Stimulated activated CD8-positive, alpha-beta memory T cell treated with anti-CD3 and anti-CD28 coated beads, Interleukin-4, amount 100 ng/mL, for 24 hours (primary cell): ENCODE results near the gene HSPA1B.
A peak's percentile ranks its signal among the peaks of the same experiment; 100 is the strongest.
"Not testable (repeated sequence)": the region's sequence is repeated elsewhere in the genome, so short reads cannot be mapped to it uniquely, and the experiment has no call there.

ENCODE experiments used
- DNase-seq: peaks from one replicate; pipeline ENCODE4 v3.0.0-alpha.2; 2020; ENCODE audit warnings: low read depth

Gene HSPA1B

GRCh38 chr6:31860349-31860748, 32.8 kb downstream of the HSPA1B start:
- DNase-seq, result no peak

GRCh38 chr6:31861150-31861549, 33.6 kb downstream of the HSPA1B start:
- DNase-seq, result no peak

GRCh38 chr6:31861919-31862343, 34.4 kb downstream of the HSPA1B start:
- no peak for DNase-seq

DNA sequence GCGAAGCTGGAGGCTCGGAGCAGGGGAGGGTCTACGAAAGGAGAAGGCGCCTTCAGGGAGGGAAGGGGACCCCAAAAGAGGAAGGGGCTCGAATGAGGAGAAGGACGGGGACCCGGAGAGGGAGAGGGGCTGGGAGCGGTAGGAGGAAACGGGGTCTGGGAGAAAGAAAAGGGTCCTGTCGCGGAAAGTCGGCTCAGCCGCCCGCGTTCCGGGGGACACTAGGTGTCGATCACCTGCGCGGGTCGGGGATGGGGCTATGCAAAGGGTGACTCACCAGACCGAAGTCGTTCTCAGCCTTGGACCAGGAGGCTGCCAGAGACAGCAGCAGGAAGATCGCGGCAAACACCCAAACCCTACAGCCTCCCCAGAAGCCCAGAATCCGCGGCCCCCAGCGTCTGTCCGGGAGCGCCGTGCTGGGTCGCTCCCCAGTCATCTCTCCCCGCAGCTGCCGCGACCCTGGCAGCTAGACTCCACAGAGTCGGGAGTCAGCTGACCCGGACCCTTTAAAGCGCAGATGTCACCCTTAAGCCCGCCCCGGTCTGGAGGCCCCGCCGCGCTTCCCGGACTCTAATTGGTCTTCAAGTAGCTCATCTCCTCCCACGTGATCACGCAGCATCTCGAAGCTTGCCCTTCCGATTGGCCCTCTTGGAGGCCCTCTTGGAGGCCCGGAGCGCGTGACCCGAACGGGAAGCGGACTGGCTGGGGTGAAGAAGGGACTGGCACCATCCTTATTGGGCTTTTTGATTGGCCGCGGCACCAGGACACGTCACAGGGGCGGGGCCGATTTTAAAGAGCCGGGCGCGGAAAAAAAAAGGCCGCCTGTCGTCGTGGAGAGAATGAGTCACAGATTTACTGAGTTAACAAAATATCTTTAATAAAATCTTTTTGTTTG, 35.1 kb downstream of the HSPA1B start, which contains the start of gene NEU1:
NEU1 (minus strand) TSS at position 478 of the 892 bp plus-strand sequence; CDS start at position 433, 45 bp downstream.
- peak; percentile 98 for DNase-seq

DNA sequence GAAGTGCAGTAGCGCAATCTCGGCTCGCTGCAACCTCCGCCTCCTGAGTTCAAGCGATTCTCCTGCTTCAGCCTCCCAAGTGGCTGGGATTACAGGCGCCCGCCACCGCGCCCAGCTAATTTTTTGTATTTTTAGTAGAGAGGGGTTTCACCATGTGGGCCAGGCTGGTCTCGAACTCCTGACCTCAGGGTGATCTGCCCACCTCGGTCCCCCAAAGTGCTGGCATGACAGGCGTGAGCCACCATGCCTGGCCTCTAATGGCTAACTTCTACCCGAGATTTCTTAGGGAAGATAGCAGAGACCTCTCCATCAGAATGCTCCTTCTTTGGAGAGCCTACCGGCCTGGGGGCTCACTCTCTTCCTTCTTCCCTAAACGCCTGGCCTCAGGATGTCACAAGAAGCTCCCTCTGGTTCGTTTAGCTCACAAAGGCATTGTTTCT, 36.6 kb downstream of the HSPA1B start:
- DNase-seq, result not testable (repeated sequence)

- DNase-seq, result no peak
Observed at GRCh38 chr6:31864818-31865204, 37.3 kb downstream of the HSPA1B start.

DNA sequence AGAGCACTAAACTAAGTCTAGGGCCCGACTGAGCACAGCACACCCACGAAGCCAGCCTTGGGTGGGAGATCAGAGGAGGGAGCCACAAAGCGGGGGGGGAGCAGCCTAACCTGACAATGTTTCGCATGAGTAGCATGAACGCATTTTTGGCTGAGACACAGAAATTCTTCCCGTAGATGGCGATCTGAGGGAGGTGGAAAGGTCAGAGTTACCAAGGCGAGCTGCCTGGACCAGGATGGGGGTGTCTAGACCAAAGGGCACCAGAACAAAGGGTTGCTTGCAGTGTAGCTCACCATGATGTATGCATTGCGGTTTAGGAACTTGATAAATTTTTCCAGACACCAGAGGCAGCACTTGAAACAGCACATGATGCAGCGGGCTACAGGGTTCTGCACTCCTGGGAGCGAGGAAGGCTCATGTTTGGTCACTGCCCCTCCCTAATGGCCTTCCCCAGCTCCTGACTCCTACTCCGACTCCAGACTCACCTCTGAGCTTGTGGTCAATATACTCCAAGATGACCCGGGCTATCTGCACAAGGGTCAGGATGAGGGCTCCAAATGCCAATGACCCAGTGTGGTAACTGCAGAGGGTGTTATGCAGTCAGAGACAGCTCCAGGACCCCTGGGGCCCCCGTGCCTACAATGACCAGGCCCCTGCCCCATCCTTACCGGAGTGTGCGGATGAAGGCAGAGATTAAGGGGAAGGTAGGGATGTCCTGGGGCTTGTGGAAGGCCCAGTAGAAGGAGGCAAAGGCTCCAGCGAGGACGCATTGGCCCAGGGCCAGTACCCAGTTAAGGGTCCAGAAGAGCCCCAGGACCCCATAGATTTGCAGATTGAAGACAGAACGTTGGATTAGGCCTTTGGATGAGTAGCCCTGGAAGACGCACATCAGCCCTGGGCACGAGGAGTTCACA, 37.9 kb downstream of the HSPA1B start:
- DNase-seq, result no peak

DNA sequence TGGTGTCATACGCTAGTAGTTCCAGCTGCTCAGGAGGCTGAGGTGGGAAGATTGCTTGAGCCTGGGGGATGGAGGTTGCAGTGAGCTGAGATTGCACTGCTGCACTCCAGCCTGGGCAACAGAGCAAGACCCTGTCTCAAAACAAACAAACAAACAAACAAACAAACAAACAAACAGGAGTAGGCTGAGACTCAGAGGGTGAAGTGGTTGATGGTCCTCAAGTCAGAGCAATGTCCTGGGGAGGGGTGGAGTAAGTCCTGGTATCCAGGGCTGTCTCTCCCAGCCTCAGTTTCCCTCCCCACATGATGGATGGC, 41.1 kb downstream of the HSPA1B start:
- not testable (repeated sequence) for DNase-seq

- DNase-seq, result no peak
Observed at GRCh38 chr6:31869343-31869742, 41.8 kb downstream of the HSPA1B start.

GRCh38 chr6:31870385-31870921, 42.9 kb downstream of the HSPA1B start:
- no peak for DNase-seq

DNA sequence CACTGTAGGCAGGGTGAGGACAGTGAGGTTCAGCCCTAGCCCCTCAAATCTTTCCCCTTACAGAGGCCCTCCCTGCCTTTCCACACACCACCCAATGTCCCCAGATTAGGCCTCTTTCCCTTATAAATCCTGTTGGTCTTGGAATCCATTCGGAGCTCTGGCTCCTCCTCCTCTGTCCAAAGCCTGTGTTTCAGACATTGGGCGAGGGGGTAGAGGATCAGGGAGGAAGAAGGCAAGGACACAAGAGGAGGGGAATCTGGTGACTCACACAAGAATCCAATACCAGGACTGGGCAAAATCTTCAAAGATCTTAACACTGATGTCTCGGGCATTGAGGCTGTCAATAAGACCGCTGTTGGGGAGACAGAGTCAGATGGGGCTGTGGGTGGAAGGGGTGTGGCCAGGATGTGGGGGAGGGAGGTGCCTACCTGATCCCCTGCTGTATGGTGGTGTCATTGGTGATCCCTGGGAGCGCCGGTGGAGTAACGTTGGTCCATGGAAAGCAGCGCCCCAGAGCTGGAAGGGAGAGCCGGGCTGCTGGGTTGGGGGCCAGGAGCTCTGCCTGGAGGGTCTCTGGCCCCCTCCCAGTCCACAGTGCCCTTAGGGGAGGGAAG, 43.6 kb downstream of the HSPA1B start:
- DNase-seq, result no peak

DNA sequence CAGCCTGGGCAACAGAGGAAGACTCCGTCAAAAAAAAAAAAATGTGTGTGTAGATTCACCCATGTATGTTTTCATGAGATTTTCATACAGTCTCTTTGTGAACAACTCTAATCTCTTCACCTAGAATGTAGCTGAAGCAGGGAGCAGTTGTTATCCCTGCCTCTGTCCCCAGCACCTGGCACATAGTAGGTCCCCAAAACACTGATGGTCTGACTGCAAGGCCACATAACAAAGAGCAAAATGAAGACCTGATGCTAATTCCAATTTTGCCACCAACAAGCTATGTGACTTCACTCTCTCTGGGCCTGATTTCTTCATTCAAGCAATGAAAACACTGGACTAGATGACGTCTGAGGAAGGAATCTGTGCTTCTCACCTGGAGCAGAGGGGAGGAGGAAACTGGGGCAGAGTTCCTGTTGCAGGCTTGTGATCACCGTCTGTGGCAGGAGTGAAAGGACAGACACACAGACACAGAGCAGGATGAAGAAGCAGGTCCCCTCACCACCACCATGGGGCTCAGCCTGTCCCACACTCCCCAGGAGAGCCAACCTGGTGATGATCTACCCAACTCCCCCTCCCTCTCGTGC, 46.6 kb downstream of the HSPA1B start:
- no peak for DNase-seq

DNA sequence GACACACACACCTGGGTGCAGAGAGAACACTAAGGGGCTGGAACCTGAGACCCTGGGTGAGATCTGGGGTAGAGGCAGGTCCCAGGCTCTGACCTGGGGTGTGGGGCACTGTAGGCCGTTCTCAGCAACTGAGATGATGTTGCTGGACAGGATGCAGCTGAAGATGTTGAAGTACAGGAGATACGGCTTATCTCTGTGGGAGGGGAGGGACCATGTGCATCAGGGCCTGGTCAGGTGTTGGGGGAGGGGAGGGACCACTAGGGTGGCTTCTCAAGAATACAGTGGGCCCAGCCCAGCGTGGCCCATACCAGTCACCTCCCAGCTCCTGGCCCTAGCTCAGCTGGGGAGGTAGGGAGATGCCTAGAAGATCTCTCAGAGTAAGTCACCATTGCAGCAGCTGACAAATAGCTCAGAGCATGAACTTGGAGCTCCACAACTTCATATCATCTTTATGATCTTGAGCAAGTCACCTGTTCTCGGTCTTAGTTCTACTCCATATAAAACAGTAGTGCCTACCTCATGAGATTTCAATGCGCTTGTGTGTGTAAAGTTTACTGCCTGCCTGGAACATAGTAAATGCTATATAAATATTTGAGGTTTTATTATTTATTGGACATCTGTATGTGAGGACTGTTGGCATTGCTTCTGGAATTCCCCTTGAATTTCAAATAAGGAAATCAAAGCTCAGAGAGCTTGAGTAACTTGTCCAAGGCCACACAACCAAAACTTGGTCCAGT, 47.5 kb downstream of the HSPA1B start:
- DNase-seq, result no peak

- no peak for DNase-seq
Observed at GRCh38 chr6:31875877-31876276, 48.3 kb downstream of the HSPA1B start.

GRCh38 chr6:31876357-31876756, 48.8 kb downstream of the HSPA1B start:
- DNase-seq, result no peak

DNA sequence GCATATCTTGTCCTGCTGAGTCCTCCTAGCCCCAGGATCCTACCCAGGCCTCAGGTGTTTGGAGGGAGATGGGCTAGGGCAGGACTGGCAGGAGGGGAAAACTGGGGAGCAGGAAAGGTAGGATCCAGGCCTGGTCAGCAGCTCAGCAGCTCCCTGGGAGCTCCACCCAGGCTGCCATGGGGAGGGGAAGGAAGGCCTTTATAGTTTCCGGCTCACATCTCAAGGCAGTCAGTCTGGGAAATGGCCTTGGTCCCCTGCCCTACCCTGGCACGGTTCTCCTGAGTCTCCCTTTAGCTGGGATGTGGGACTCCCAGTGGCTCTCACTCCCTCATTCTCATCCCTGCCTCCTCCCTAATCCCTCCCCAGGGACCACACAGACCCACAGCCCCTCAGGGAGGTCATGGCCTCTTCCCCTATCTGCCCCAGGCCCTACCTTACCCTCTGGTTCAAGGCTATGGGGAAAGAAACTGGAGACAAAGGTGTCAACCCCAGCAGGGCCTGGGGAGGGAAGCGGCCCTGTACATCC, 49.6 kb downstream of the HSPA1B start:
- no peak for DNase-seq

DNA sequence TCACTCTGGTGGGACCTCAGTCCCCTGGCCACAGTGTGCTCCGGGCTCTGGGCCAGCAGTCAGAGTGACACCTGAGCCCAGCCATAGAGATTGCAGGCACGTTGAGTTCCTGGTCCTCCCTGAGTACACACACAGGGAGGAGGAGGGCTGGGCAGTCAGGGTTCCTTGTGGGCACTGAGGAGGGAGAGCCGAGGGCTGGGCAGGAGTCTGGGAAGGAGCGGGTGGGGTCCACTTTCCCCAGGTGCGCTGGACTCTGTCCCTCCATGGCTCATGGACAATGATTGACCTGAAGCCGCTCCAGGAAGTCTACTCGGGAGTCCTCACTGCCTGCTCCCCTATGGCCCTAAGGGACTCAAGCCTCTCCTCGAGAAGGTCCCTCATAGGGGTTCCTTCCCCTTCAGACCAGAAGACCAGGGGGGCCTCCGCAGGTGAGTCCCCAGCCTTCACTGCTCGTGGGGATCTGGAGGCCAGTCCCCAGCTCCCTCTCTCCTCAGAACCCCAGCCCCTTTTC, 50.2 kb downstream of the HSPA1B start:
- no peak for DNase-seq

DNA sequence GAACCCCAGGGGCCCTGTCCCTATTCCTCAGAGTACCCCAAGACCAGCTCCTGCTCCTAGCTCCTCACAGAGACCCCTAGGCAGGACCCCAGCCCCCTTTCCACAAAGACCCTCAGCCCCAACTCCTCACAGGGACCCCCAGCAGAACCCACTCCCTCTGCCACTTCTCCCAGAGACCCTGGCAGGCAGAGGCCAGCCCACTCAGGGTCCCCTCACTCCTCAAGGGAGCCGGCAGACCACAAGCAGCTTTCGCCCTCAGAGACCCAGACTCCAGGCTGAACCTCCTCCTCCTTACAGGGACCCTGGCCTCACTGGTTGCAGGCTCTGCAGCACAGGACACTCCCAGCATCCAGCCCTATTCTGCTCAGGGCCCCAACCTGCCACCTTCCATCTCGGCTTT, 50.7 kb downstream of the HSPA1B start:
- DNase-seq, result no peak

DNA sequence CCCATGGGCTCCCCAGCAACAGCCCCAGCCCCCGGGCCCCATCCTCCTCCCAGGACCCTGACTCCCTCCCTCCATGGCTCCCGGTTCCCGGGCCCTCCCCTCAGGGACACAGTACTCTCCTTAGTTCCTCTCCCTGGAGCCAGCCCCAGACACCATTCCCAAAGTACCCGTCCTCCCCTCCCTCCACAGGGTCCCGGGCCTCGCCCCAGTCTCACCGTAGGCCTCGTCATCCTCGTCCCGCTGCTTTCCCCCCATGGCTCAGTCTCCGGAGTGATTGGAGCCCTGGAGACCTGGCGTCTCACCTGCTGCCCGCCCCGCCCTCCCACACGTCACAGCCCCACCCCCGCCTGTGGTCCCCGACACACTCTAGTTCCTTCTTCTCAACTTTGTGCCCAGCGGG, 51.2 kb downstream of the HSPA1B start, which contains the start of gene SLC44A4:
SLC44A4 (minus strand) TSS at position 272 of the 400 bp plus-strand sequence; CDS start at position 255, 17 bp downstream.
- DNase-seq, result no peak

GRCh38 chr6:31879143-31879542, 51.6 kb downstream of the HSPA1B start:
- DNase-seq, result no peak
